ENCODE data around the gene CASK. TPM values are rescaled to one million over a fixed set of nuclear protein-coding genes. Genes with fewer than 3 reads are reported as not detected.

The CASK gene
- total RNA-seq, 4 donors from 2014 or later: 21.3 to 28.7 (median 24.0) TPM

GRCh38 chrX:41887691-41888090 lies 35.7 kb downstream of the CASK start:
- Histone ChIP-seq H3K27me3 (no peaks in the 10 kb centered on the region), H3K9me3 (no peaks in the 10 kb centered on the region), H3K36me3 (no peaks in the 10 kb centered on the region), H3K4me3 (no peak overlapping the region), H3K27ac (replicated peaks in 1 of 4) (no peak overlapping the region), H3K4me1 (no peaks in the 10 kb centered on the region)
- WGBS: 42% methylated on average over 1 of the region's 1 CpG
- intact Hi-C loops (cut with DNase I): no loop called here
- TF ChIP-seq POLR2AphosphoS5 (IDR thresholded peaks at IDR 0.05): no peak
- TF ChIP-seq, protein P1, sequence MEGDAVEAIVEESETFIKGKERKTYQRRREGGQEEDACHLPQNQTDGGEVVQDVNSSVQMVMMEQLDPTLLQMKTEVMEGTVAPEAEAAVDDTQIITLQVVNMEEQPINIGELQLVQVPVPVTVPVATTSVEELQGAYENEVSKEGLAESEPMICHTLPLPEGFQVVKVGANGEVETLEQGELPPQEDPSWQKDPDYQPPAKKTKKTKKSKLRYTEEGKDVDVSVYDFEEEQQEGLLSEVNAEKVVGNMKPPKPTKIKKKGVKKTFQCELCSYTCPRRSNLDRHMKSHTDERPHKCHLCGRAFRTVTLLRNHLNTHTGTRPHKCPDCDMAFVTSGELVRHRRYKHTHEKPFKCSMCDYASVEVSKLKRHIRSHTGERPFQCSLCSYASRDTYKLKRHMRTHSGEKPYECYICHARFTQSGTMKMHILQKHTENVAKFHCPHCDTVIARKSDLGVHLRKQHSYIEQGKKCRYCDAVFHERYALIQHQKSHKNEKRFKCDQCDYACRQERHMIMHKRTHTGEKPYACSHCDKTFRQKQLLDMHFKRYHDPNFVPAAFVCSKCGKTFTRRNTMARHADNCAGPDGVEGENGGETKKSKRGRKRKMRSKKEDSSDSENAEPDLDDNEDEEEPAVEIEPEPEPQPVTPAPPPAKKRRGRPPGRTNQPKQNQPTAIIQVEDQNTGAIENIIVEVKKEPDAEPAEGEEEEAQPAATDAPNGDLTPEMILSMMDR (IDR thresholded peaks at IDR 0.05): no peak
- TF ChIP-seq EP300 (IDR thresholded peaks at IDR 0.05): no peak
- DNase-seq (ENCODE audit: extremely low spot score): no peak

DNA sequence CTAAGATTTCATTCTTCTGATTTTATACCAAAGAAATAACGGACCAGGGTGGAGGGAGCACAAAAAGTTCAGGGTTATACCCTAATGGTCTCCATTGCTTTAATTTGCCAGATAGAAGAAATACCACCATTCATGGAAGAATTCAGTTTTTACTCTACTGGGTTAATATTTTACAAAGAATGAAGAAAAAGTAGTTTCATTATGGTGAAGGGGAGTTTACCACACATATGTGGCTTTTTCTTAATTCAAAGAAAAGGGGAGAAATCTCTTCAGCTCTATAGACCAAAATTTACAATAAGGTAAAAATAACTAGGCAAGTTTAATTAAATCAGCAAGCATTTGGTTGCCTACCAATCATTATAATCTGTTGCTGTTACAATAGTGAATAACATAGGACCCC lies 37.6 kb downstream of the CASK start:
- 59% methylated on average over 1 of the region's 1 CpG for WGBS
- intact Hi-C loops (cut with DNase I): no loop called here

GRCh38 chrX:41881166-41881565 lies 42.2 kb downstream of the CASK start:
- no peaks in the 10 kb centered on the region for H3K27me3 ChIP-seq
- no peak overlapping the region for H3K4me3 ChIP-seq
- no peaks in the 10 kb centered on the region for H3K4me1 ChIP-seq
- TF ChIP-seq POLR2A (IDR thresholded peaks at IDR 0.05; ENCODE audit: low read depth) (no peak), POLR2AphosphoS5 (IDR thresholded peaks at IDR 0.05) (no peak), EP300 (IDR thresholded peaks at IDR 0.05) (no peak)
- TF ChIP-seq, protein P1 (IDR thresholded peaks at IDR 0.05): no peak
- H3K36me3 ChIP-seq: no peaks in the 10 kb centered on the region
- no peak for DNase-seq (ENCODE audit: extremely low spot score)
- WGBS: 69% methylated on average over 1 of the region's 1 CpG
- no peak overlapping the region for H3K27ac ChIP-seq (replicated peaks in 1 of 4)
- H3K9me3 ChIP-seq: no peaks in the 10 kb centered on the region
- intact Hi-C loops (cut with DNase I): no loop called here

More for the DNA sequence above, 37.6 kb downstream of the CASK start:
- Histone ChIP-seq H3K4me1 (no peaks in the 10 kb centered on the region), H3K4me3 (no peak overlapping the region), H3K9me3 (no peaks in the 10 kb centered on the region), H3K27ac (replicated peaks in 1 of 4) (no peak overlapping the region), H3K27me3 (no peaks in the 10 kb centered on the region), H3K36me3 (no peaks in the 10 kb centered on the region)
- DNase-seq (ENCODE audit: extremely low spot score): no peak
- TF ChIP-seq POLR2AphosphoS5 (IDR thresholded peaks at IDR 0.05) (no peak), EP300 (IDR thresholded peaks at IDR 0.05) (no peak), POLR2A (IDR thresholded peaks at IDR 0.05; ENCODE audit: low read depth) (no peak)
- TF ChIP-seq, protein P1 (IDR thresholded peaks at IDR 0.05): no peak

- intact Hi-C loops (cut with DNase I): no loop called here
- no peak overlapping the region for H3K4me3 ChIP-seq
- TF ChIP-seq POLR2AphosphoS5 (IDR thresholded peaks at IDR 0.05) (no peak), EP300 (IDR thresholded peaks at IDR 0.05) (no peak), POLR2A (IDR thresholded peaks at IDR 0.05; ENCODE audit: low read depth) (no peak)
- TF ChIP-seq, protein P1 (IDR thresholded peaks at IDR 0.05): no peak
- no peaks in the 10 kb centered on the region for H3K27me3 ChIP-seq
- WGBS: 85% methylated on average over 2 of the region's 2 CpGs
- H3K36me3 ChIP-seq: no peaks in the 10 kb centered on the region
- H3K9me3 ChIP-seq: no peaks in the 10 kb centered on the region
- H3K4me1 ChIP-seq: no peaks in the 10 kb centered on the region
- H3K27ac ChIP-seq (replicated peaks in 1 of 4): no peak overlapping the region
- DNase-seq (ENCODE audit: extremely low spot score): no peak
Measured at GRCh38 chrX:41877167-41877566, 46.2 kb downstream of the CASK start.

GRCh38 chrX:41875142-41875541 lies 48.2 kb downstream of the CASK start:
- Histone ChIP-seq H3K27ac (replicated peaks in 1 of 4) (no peak overlapping the region), H3K36me3 (no peaks in the 10 kb centered on the region), H3K4me3 (no peak overlapping the region), H3K4me1 (peaks cover 0 to 6% (median 0%) of the 10 kb centered on the region in 4 donors), H3K9me3 (no peaks in the 10 kb centered on the region), H3K27me3 (no peaks in the 10 kb centered on the region)
- TF ChIP-seq POLR2A (IDR thresholded peaks at IDR 0.05; ENCODE audit: low read depth) (no peak), EP300 (IDR thresholded peaks at IDR 0.05) (no peak), POLR2AphosphoS5 (IDR thresholded peaks at IDR 0.05) (no peak)
- TF ChIP-seq, protein P1 (IDR thresholded peaks at IDR 0.05): no peak
- WGBS: 89% methylated on average over 1 of the region's 1 CpG
- intact Hi-C loops (cut with DNase I): no loop called here
- DNase-seq (ENCODE audit: extremely low spot score): no peak
